Naive thymus-derived CD4-positive, alpha-beta T cell (primary cell): ENCODE results near the gene KLC3. TPM values are rescaled to one million over a fixed set of nuclear protein-coding genes. Genes with fewer than 3 reads are reported as not detected.

Experiments used
- ATAC-seq: fragments of 150-1000 bp; cut with Tn5 transposase; 2 replicates; pipeline ENCODE4 v1.10.0; 2021; ENCODE audit warnings: mild to moderate bottlenecking, moderate library complexity
- CTCF ChIA-PET: fragments of 350-600 bp; sonication (Branson Sonifier 250); formaldehyde crosslinking; loops from one replicate; lab custom pipeline; 2021; ENCODE audit warnings: antibody characterized with exemption; lab: Charles Lee
- POLR2A ChIA-PET: fragments of 350-600 bp; sonication (Branson Sonifier 250); formaldehyde crosslinking; loops from one replicate; lab custom pipeline; 2021; ENCODE audit warnings: antibody characterized with exemption, inconsistent platforms; lab: Charles Lee
- DNase-seq, 9 donors: peaks; one replicate each; pipeline versions ENCODE4 v3.0.0 to v3.0.0-alpha.2; 2020 to 2022; ENCODE audit warnings: mixed read lengths in 1 of 9
- H3K27ac ChIP-seq: one replicate; pipeline ENCODE4 v1.7.0; 2013; ENCODE audit warnings: mild to moderate bottlenecking, low read depth, low read length, moderate library complexity
- H3K27me3 ChIP-seq, 2 donors: one replicate each; pipeline ENCODE4 v1.7.0; 2013; ENCODE audit warnings: low read length in 2 of 2, mild to moderate bottlenecking in 2 of 2, moderate library complexity in 2 of 2; ENCODE audit not compliant: control insufficient read depth in 2 of 2, insufficient read depth in 2 of 2
- H3K36me3 ChIP-seq, 3 experiments: 1 replicate in 2 of 3; 2 replicates in 1 of 3; pipeline ENCODE4 v1.7.0; 2013; ENCODE audit warnings: low read length in 3 of 3, mild to moderate bottlenecking in 3 of 3, moderate library complexity in 1 of 3; ENCODE audit not compliant: insufficient read depth in 3 of 3, control insufficient read depth in 2 of 3
- H3K4me1 ChIP-seq, 2 donors: one replicate each; pipeline ENCODE4 v1.7.0; 2013; ENCODE audit warnings: low read length in 2 of 2, mild to moderate bottlenecking in 2 of 2, moderate library complexity in 1 of 2; ENCODE audit not compliant: control insufficient read depth in 2 of 2, insufficient read depth in 2 of 2
- H3K4me3 ChIP-seq: 2 replicates; pipeline ENCODE4 v1.7.0; 2013; ENCODE audit warnings: mild to moderate bottlenecking, low read length
- H3K9me3 ChIP-seq, 3 experiments: 1 replicate in 2 of 3; 2 replicates in 1 of 3; pipeline ENCODE4 v1.7.0; 2013; ENCODE audit warnings: low read length in 3 of 3; ENCODE audit not compliant: control insufficient read depth in 2 of 3
- H3K27ac Mint-ChIP-seq, 9 donors: one replicate each; pipeline ENCODE4 v1.8.0; 2020 to 2022; ENCODE audit warnings: mixed read lengths in 9 of 9, mild to moderate bottlenecking in 8 of 9, moderate library complexity in 5 of 9, inconsistent platforms in 2 of 9
- H3K27me3 Mint-ChIP-seq, 5 donors: one replicate each; pipeline ENCODE4 v1.8.0; 2021 to 2022; ENCODE audit warnings: mixed read lengths in 5 of 5, mild to moderate bottlenecking in 1 of 5
- H3K36me3 Mint-ChIP-seq, 5 donors: one replicate each; pipeline ENCODE4 v1.8.0; 2020 to 2022; ENCODE audit warnings: mixed read lengths in 5 of 5, mild to moderate bottlenecking in 3 of 5, inconsistent platforms in 1 of 5
- H3K4me1 Mint-ChIP-seq, 7 donors: one replicate each; pipeline ENCODE4 v1.8.0; 2020 to 2022; ENCODE audit warnings: mixed read lengths in 7 of 7, mild to moderate bottlenecking in 3 of 7, inconsistent platforms in 1 of 7
- H3K4me3 Mint-ChIP-seq, 10 donors: one replicate each; pipeline ENCODE4 v1.8.0; 2020 to 2022; ENCODE audit warnings: mild to moderate bottlenecking in 10 of 10, mixed read lengths in 10 of 10, moderate library complexity in 6 of 10, inconsistent platforms in 2 of 10
- H3K9me3 Mint-ChIP-seq, 11 donors: one replicate each; pipeline ENCODE4 v1.8.0; 2020 to 2022; ENCODE audit warnings: mixed read lengths in 11 of 11, mild to moderate bottlenecking in 4 of 11, inconsistent platforms in 1 of 11, moderate library complexity in 1 of 11
- intact Hi-C, 2 donors: fragments of 100-400 bp; cut with micrococcal nuclease; formaldehyde crosslinking; loops; one replicate each; pipeline ENCODE4 v1.15.1; 2023
- polyA plus RNA-seq, 2 donors: library from polyadenylated mRNA; unstranded; fragments of 300-500 nt; fragmentation: Illumina TruSeq; gene quantifications; one replicate each; pipeline ENCODE4 v1.2.3, GENCODE V29; 2021
- total RNA-seq, 6 experiments: library from RNA in 5 of 6; stranded (reverse) in 5 of 6; gene quantifications; 1 replicate in 5 of 6; 2 replicates in 1 of 6; pipeline ENCODE4 v1.2.3 and lab custom pipeline; 2021 to 2026

KLC3 gene
- total and polyA plus RNA-seq, 7 experiments from 2014 or later, result 0.18 TPM; not detected in 6

DNA sequence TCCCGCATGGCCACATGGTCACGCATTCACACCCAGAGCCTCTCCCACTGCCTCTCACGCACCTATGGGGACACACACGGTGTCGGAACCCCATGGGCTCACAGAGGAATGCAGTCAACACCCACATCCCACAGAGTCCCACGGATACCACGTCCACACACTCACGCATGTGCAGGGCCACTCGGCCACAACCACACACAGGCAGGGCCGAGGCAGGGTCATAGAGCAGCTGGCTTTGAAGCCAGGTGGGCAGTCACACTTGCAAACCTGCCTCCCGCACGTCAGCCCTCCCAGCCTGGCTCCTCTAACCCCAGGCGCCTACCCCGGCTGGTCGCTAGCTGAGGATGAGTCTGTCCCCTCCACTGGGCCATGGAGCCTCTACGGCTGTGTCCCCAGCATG, 21.7 kb downstream of the KLC3 start:
- H3K4me1 ChIP-seq, result no peaks in the 10 kb centered on the region
- Mint-ChIP-seq H3K27me3 (no peaks in the 10 kb centered on the region), H3K4me1 (no peaks in the 10 kb centered on the region), H3K4me3 (no peak overlapping the region), H3K9me3 (no peaks in the 10 kb centered on the region), H3K36me3 (peaks cover 0 to 28% (median 5%) of the 10 kb centered on the region in 5 donors), H3K27ac (no peak overlapping the region)
- ChIA-PET POLR2A (no interaction called here), CTCF (no interaction called here)
- no peak overlapping the region for H3K27ac ChIP-seq
- DNase-seq, result no peak
- H3K27me3 ChIP-seq, result no peaks in the 10 kb centered on the region
- H3K4me3 ChIP-seq, result no peak overlapping the region
- H3K36me3 ChIP-seq, result peaks cover 0 to 58% (median 0%) of the 10 kb centered on the region in 3 experiments
- ATAC-seq, result no peak
- intact Hi-C loops, result no loop called here
- no peaks in the 10 kb centered on the region for H3K9me3 ChIP-seq

DNA sequence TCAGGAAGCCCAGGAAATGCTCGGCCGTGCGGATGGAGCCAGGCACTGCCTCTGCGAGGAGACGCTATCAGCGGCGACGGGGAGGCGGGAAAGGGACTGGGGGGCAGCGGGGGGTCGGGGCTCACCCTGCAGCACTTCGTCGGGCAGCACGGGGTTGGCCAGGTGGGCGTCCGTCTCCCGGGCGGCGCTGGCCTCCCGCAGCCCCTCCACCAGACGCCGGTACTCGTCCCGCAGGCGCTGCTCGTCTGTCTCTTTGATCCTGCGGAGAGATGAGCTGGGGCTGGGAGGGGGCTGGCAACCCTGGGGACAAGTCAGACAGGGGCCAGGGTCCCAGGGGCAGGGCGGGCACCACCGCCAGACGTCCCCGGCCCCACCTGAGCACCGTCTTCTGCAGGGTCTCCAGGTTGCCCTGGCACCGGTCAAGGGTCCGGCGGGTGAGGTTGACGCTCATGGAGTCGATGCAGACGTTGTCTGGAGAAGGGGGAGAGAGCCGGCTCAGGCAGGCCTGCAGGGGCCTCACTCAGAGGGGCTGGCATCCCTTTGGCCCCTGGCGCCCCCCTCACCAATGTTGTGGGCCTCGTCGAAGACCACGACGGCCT, 23.4 kb downstream of the KLC3 start:
- intact Hi-C loops, result no loop called here
- ChIA-PET POLR2A (no interaction called here), CTCF (no interaction called here)
- Histone ChIP-seq H3K27me3 (no peaks in the 10 kb centered on the region), H3K9me3 (no peaks in the 10 kb centered on the region), H3K4me3 (no peak overlapping the region), H3K4me1 (no peaks in the 10 kb centered on the region), H3K36me3 (peaks cover 0 to 45% (median 0%) of the 10 kb centered on the region in 3 experiments), H3K27ac (no peak overlapping the region)
- Mint-ChIP-seq H3K9me3 (no peaks in the 10 kb centered on the region), H3K4me1 (peaks cover 1 to 11% (median 11%) of the 10 kb centered on the region in 7 donors), H3K27ac (no peak overlapping the region), H3K4me3 (no peak overlapping the region), H3K36me3 (peaks cover 0 to 17% (median 5%) of the 10 kb centered on the region in 5 donors), H3K27me3 (no peaks in the 10 kb centered on the region)
- DNase-seq, result no peak
- no peak for ATAC-seq

DNA sequence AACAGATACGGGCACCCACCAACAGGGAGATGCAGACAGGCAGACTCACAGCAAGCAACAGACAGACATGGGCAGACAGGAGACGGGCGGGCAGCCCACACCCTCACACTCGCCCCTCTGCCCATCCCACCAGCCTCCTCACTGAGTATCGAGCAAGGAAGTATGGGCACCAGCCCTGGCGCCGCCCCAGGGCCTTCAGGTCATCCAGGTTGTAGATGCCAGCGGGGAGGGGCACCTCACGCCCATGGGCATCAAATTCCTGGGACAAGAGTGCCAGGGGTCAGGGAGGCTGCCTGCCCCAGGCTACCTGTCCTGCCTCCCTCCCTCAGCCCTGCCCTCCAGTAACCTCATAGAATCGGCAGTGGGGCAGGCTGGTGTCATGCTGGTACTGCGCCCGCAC, 24.1 kb downstream of the KLC3 start:
- no peak for ATAC-seq
- Histone ChIP-seq H3K4me1 (peaks cover 0 to 2% of the 10 kb centered on the region in 2 donors), H3K27me3 (no peaks in the 10 kb centered on the region), H3K36me3 (peaks cover 0 to 38% (median 0%) of the 10 kb centered on the region in 3 experiments), H3K9me3 (no peaks in the 10 kb centered on the region), H3K4me3 (no peak overlapping the region), H3K27ac (no peak overlapping the region)
- H3K4me3 Mint-ChIP-seq, result no peak overlapping the region
- H3K36me3 Mint-ChIP-seq, result peaks cover 0 to 16% (median 5%) of the 10 kb centered on the region in 5 donors
- H3K9me3 Mint-ChIP-seq, result no peaks in the 10 kb centered on the region
- peaks cover 5 to 14% (median 13%) of the 10 kb centered on the region in 7 donors for H3K4me1 Mint-ChIP-seq
- ChIA-PET CTCF (no interaction called here), POLR2A (no interaction called here)
- no peak overlapping the region for H3K27ac Mint-ChIP-seq
- no peak for DNase-seq
- no peaks in the 10 kb centered on the region for H3K27me3 Mint-ChIP-seq
- intact Hi-C loops, result no loop called here

DNA sequence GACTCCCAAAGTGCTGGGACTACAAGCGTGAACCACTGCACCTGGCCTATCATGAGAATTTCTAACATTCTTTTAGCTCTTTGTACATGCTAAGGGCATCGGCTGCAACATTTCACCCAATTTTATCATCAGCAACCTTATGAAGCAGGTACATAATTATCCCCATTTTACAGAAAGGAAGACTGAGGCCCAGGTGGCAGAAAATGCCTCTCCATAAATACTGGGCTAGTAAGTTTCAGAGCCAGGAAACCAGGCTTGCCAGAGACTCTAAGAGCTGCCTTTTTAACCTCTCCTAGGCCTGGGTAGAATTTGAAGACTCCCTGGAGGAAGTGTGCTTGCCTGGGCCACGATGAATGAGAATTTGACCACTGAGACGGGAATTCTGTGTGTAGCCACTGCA, 27.6 kb downstream of the KLC3 start:
- intact Hi-C loops, result no loop called here
- Mint-ChIP-seq H3K27ac (peak overlapping the region in 3 of 9 donors; percentile 6 to 55 (median 27)), H3K27me3 (peaks cover 0 to 2% (median 0%) of the 10 kb centered on the region in 5 donors), H3K9me3 (no peaks in the 10 kb centered on the region), H3K4me1 (peaks cover 5 to 21% (median 18%) of the 10 kb centered on the region in 7 donors), H3K4me3 (peak overlapping the region in 6 of 10 donors; percentile 29 to 54 (median 46)), H3K36me3 (peaks cover 0 to 3% (median 0%) of the 10 kb centered on the region in 5 donors)
- ATAC-seq, result no peak
- no peaks in the 10 kb centered on the region for H3K27me3 ChIP-seq
- peaks cover 0 to 6% of the 10 kb centered on the region in 2 donors for H3K4me1 ChIP-seq
- H3K27ac ChIP-seq, result no peak overlapping the region
- no peak overlapping the region for H3K4me3 ChIP-seq
- ChIA-PET CTCF (no interaction called here), POLR2A (interaction anchor here (0.9 kb wide), 1 partner anchor 139 kb away, joined by 3 read pairs; no protein-coding TSS in a partner anchor)
- H3K36me3 ChIP-seq, result peaks cover 0 to 21% (median 0%) of the 10 kb centered on the region in 3 experiments
- no peak for DNase-seq
- no peaks in the 10 kb centered on the region for H3K9me3 ChIP-seq

DNA sequence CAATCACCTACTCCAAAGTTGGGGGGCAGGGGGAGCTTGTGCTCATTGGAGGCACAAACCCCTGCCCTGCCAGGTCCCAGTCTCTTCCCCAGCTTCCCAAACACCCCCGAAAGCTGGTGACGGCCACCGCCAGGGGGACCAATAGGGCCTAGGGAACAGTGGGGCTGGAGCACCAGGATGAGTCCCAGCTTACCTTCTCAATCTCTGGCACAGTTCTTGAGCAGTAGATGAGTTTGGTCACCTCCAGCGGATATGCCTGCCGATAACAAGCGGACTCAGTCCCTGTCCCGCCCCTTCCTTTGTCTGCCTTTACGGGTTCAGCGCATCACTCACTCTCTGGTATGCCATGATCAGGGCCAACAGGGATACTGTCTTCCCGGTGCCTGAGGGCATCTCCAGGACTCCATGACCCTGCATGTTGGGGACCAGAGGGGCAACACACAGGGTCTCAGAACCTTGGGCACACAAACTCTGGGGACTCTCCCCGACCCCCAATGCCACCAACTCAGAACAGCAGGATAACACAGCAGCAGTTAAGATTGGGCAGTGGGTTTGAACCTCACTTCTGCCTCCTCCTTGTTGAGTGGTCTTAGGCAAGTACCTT, 28.3 kb downstream of the KLC3 start:
- no peak overlapping the region for H3K4me3 ChIP-seq
- peaks cover 0 to 13% (median 0%) of the 10 kb centered on the region in 3 experiments for H3K36me3 ChIP-seq
- H3K27ac ChIP-seq, result no peak overlapping the region
- Mint-ChIP-seq H3K4me1 (peaks cover 5 to 21% (median 18%) of the 10 kb centered on the region in 7 donors), H3K36me3 (peaks cover 0 to 3% (median 0%) of the 10 kb centered on the region in 5 donors), H3K27me3 (peaks cover 0 to 2% (median 0%) of the 10 kb centered on the region in 5 donors), H3K9me3 (no peaks in the 10 kb centered on the region), H3K4me3 (peak overlapping the region; percentile 32 to 84 (median 51)), H3K27ac (no peak overlapping the region)
- intact Hi-C loops, result no loop called here
- CTCF ChIA-PET, result no interaction called here
- no peaks in the 10 kb centered on the region for H3K27me3 ChIP-seq
- no peak for ATAC-seq
- POLR2A ChIA-PET, result interaction anchor here (0.9 kb wide), 1 partner anchor 140 kb away, joined by 3 read pairs; no protein-coding TSS in a partner anchor
- H3K4me1 ChIP-seq, result peaks cover 0 to 6% of the 10 kb centered on the region in 2 donors
- H3K9me3 ChIP-seq, result no peaks in the 10 kb centered on the region
- no peak for DNase-seq

DNA sequence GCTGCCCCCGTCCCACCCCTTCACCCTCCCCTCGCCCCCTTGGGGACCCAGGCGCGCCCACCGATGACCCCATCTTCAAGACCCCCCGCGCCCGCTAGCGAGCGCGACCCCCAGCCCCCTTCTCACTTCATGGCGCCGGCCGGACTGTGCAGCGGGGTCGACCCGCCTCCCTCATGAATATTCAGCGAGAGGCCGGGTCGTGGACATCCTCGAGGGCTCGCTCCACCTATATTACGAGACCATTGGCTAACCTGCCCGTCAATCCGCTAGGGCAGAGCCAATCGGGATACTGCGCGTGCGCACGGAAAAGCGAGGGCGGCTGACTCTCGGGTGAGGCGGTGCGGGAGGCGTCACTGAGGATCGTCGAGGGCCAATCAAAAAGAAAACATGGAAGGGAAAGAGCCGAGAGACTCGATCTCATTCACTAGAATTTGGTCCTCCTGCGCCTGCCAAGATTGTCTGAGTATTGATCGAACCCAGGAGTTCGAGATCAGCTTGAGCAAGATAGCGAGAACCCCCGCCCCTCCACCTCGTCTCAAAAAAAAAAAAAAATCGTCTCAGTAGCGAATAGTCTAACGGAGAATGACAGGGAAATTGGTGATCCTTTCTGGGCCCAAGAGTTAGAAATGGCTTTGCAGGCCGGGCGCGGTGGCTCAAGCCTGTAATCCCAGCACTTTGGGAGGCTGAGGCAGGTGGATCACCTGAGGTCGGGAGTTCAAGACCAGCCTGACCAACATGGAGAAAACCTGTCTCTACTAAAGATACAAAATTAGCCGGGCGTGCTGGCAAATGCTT, 30.1 kb downstream of the KLC3 start, which contains the start of gene ERCC2:
Gene ERCC2 (minus strand): TSS at position 164 of the 795 bp plus-strand sequence. CDS start 33 bp downstream, at position 131.
- H3K4me3 Mint-ChIP-seq, result peak within 1 kb of the TSS; percentile 84 to 98 (median 95)
- Histone ChIP-seq H3K36me3 (peaks cover 0 to 5% (median 0%) of the 10 kb centered on the region in 3 experiments), H3K27me3 (no peaks in the 10 kb centered on the region), H3K4me1 (peaks cover 0 to 6% of the 10 kb centered on the region in 2 donors), H3K27ac (peak within 1 kb of the TSS; percentile 67), H3K9me3 (no peaks in the 10 kb centered on the region), H3K4me3 (peak within 1 kb of the TSS; percentile 72)
- peaks cover 0 to 2% (median 0%) of the 10 kb centered on the region in 5 donors for H3K27me3 Mint-ChIP-seq
- H3K4me1 Mint-ChIP-seq, result peaks cover 5 to 21% (median 18%) of the 10 kb centered on the region in 7 donors
- CTCF ChIA-PET, result interaction anchor here (0.6 to 1.1 kb wide), 2 partner anchors 108 to 543 kb away, joined by 3 to 7 read pairs; no protein-coding TSS in a partner anchor
- H3K9me3 Mint-ChIP-seq, result no peaks in the 10 kb centered on the region
- peak; percentile 99 for ATAC-seq
- POLR2A ChIA-PET, result interaction anchor here (0.6 to 1.6 kb wide), 3 partner anchors 32 to 1065 kb away, joined by 3 to 7 read pairs (median 3); no protein-coding TSS in a partner anchor
- intact Hi-C loops, result loop anchor here (1.0 kb wide), 5 partner anchors 35 to 214 kb away; partner anchors contain the start of genes BLOC1S3 (in 1 of the 2), OPA3 (in 1 of the 2), POLR1G (in 1 of the 2) and PPP1R13L (in 1 of the 2)
- H3K36me3 Mint-ChIP-seq, result peaks cover 0 to 3% (median 0%) of the 10 kb centered on the region in 5 donors
- H3K27ac Mint-ChIP-seq, result peak within 1 kb of the TSS; percentile 87 to 99 (median 98)
- DNase-seq, result peak; percentile 98 to 100 (median 99)
